ENCODE measurements around the gene AMN1.
"Not testable (repeated sequence)": the region's sequence is repeated elsewhere in the genome, so short reads cannot be mapped to it uniquely, and the experiment has no call there.

- not testable (repeated sequence) for TF ChIP-seq POLR2A, CTCF, EP300 (IDR thresholded peaks at IDR 0.05)
These were observed 10.2 kb downstream of the AMN1 start for GRCh38 chr12:31718542-31719198.

All from tibial nerve (tissue), 4 donors.